ENCODE measurements around the gene P4HA1. TPM values are rescaled to one million over a fixed set of nuclear protein-coding genes. Genes with fewer than 3 reads are reported as not detected.

P4HA1 gene
- total RNA-seq, 2 experiments from 2014 or later = 11.6 to 36.2 TPM

GRCh38 chr10:72981882-72982529, 114.7 kb downstream of the P4HA1 start:
- H4K20me1 ChIP-seq (ENCODE audit: insufficient read depth, low read length) = no peaks in the 10 kb centered on the region
- BruUV-seq (replicated peaks) = no TSS peak
- H3K4me3 ChIP-seq (ENCODE audit: low read depth, low read length, poor library complexity, severe bottlenecking) = no peak overlapping the region
- peaks cover 25% of the 10 kb centered on the region; the same call in 1 of the 2 replicates for H3K9me3 ChIP-seq (ENCODE audit: low read length)
- intact Hi-C loops (cut with micrococcal nuclease; ENCODE audit: unreplicated experiment) = no loop called here
- H3K4me2 ChIP-seq (ENCODE audit: low read length) = no peak overlapping the region
- ChIA-PET CTCF (ENCODE audit: unreplicated experiment) (no interaction called here), POLR2A (no interaction called here)
- H3K4me1 ChIP-seq (ENCODE audit: insufficient read depth, low read length, poor library complexity, severe bottlenecking) = no peaks in the 10 kb centered on the region
- H3K36me3 ChIP-seq (ENCODE audit: insufficient read depth, low read length) = no peaks in the 10 kb centered on the region
- H3K9me2 ChIP-seq (ENCODE audit: insufficient read depth, low read length) = no peaks in the 10 kb centered on the region
- TF ChIP-seq EZH2phosphoT487 (IDR thresholded peaks at IDR 0.05; ENCODE audit: borderline replicate concordance, low read depth, low read length) = no peak
- H2AFZ ChIP-seq (ENCODE audit: low read length) = no peak overlapping the region
- no peaks in the 10 kb centered on the region for H3K79me2 ChIP-seq (ENCODE audit: insufficient read depth, low read depth, low read length)
- no peak for DNase-seq (ENCODE audit: low spot score)
- H3K27ac ChIP-seq (ENCODE audit: low read depth, low read length, poor library complexity, severe bottlenecking) = no peak overlapping the region

DNA sequence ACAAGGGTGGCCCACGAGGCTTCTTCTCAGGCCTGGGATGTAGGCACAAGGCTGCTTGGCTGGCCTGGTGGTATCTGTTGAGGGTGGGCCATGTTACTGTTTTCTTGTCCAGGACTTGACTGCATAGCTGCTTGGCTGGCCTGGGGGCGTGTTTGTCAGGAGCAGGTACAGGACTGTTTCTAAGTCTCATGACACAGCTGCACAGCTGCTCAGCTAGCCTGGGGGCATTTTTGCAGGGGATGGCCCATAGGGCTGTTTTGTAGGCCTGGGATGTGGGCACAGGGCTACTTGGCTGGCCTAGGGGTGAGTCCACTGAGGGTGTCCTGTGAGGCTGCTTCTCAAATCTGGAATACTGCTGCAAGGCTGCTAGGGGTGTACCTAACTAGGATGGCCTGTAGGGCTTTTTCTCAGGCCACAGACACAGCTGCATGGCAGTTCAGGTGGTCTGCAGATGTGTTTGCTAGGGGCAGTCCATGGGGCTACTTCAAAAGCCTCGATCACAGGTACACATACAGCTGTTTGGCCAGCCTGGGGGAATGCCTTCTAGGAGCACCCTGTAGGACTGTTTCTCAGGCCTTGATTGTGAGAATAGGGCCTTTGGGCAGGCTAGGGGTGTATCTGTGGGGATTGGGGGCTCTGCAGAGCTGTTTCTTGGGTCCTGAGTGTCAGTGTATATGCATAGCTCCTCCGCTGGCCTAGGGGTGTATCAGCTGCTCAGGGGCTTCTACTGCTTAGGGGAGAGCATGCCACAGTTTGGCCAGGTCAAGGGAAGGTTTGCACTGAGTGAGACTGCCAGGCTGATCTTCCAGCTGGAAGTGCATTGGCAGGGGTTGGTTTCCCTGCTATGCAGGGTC, 115.4 kb downstream of the P4HA1 start:
- POLR2A ChIA-PET = interaction anchor here (0.7 kb wide), 1 partner anchor 156 kb away, joined by 3 read pairs; no protein-coding TSS in a partner anchor
- Histone ChIP-seq H3K4me1 (ENCODE audit: insufficient read depth, low read length, poor library complexity, severe bottlenecking) (no peaks in the 10 kb centered on the region), H3K4me2 (ENCODE audit: low read length) (no peak overlapping the region), H3K9me3 (ENCODE audit: low read length) (peaks cover 32% of the 10 kb centered on the region; the same call in 1 of the 2 replicates), H3K27ac (ENCODE audit: low read depth, low read length, poor library complexity, severe bottlenecking) (no peak overlapping the region), H4K20me1 (ENCODE audit: insufficient read depth, low read length) (no peaks in the 10 kb centered on the region), H3K79me2 (ENCODE audit: insufficient read depth, low read depth, low read length) (no peaks in the 10 kb centered on the region), H3K9me2 (ENCODE audit: insufficient read depth, low read length) (no peaks in the 10 kb centered on the region), H2AFZ (ENCODE audit: low read length) (no peak overlapping the region), H3K4me3 (ENCODE audit: low read depth, low read length, poor library complexity, severe bottlenecking) (no peak overlapping the region), H3K36me3 (ENCODE audit: insufficient read depth, low read length) (no peaks in the 10 kb centered on the region)
- intact Hi-C loops (cut with micrococcal nuclease; ENCODE audit: unreplicated experiment) = no loop called here
- no peak for DNase-seq (ENCODE audit: low spot score)
- BruUV-seq (replicated peaks) = no TSS peak
- CTCF ChIA-PET (ENCODE audit: unreplicated experiment) = no interaction called here
- TF ChIP-seq CTCF (conservative IDR thresholded peaks at IDR 0.05; ENCODE audit: low read length) (no peak), EZH2phosphoT487 (IDR thresholded peaks at IDR 0.05; ENCODE audit: borderline replicate concordance, low read depth, low read length) (no peak)

DNA sequence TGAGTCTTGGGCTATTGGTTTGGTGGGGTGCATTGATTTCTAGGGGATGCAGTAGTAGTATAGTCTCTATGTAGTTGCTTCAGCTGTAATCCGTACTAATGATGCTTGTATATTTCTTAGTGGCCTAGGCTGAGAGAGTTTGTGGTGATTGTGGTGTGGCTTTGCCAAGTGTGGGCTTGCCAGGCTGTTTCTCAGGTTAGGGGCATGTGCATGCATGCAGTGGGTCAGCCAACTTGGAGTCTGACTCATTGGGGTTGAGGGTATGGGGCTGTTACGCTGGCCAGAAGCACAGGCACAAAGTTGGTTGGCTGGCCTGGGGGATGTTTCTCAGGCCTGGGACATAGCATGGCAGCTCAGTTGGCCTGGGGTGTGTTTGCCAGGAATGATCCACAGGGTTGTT, 116.3 kb downstream of the P4HA1 start:
- Histone ChIP-seq H2AFZ (ENCODE audit: low read length) (no peak overlapping the region), H3K27ac (ENCODE audit: low read depth, low read length, poor library complexity, severe bottlenecking) (no peak overlapping the region), H4K20me1 (ENCODE audit: insufficient read depth, low read length) (no peaks in the 10 kb centered on the region), H3K4me3 (ENCODE audit: low read depth, low read length, poor library complexity, severe bottlenecking) (no peak overlapping the region), H3K9me2 (ENCODE audit: insufficient read depth, low read length) (no peaks in the 10 kb centered on the region), H3K36me3 (ENCODE audit: insufficient read depth, low read length) (no peaks in the 10 kb centered on the region), H3K4me2 (ENCODE audit: low read length) (no peak overlapping the region), H3K79me2 (ENCODE audit: insufficient read depth, low read depth, low read length) (no peaks in the 10 kb centered on the region), H3K9me3 (ENCODE audit: low read length) (peaks cover 36% of the 10 kb centered on the region; the same call in 1 of the 2 replicates), H3K4me1 (ENCODE audit: insufficient read depth, low read length, poor library complexity, severe bottlenecking) (no peaks in the 10 kb centered on the region)
- BruUV-seq (replicated peaks) = no TSS peak
- intact Hi-C loops (cut with micrococcal nuclease; ENCODE audit: unreplicated experiment) = no loop called here
- TF ChIP-seq EZH2phosphoT487 (IDR thresholded peaks at IDR 0.05; ENCODE audit: borderline replicate concordance, low read depth, low read length) (no peak), CTCF (conservative IDR thresholded peaks at IDR 0.05; ENCODE audit: low read length) (no peak)
- no peak for DNase-seq (ENCODE audit: low spot score)
- ChIA-PET CTCF (ENCODE audit: unreplicated experiment) (no interaction called here), POLR2A (no interaction called here)

Data from OCI-LY7 (cell line).